DND-41 (cell line): ENCODE results near the gene PRSS3.
"Not testable (repeated sequence)": the region's sequence is repeated elsewhere in the genome, so short reads cannot be mapped to it uniquely, and the experiment has no call there.

ENCODE experiments used
- ATAC-seq: fragments of 200-7000 bp; cut with Tn5 transposase; 3 replicates; pipeline ENCODE4 v1.9.1; 2021; ENCODE audit warnings: low read depth; ENCODE audit not compliant: insufficient read depth
- DNase-seq: peaks from one replicate; pipeline ENCODE4 v3.0.0-alpha.2; 2020
- H2AFZ ChIP-seq: 2 replicates; pipeline ENCODE4 v1.6.0; 2012; ENCODE audit warnings: low read depth, low read length
- H3K27ac ChIP-seq: 2 replicates; pipeline ENCODE4 v1.5.1; 2012; ENCODE audit warnings: low read length, inconsistent platforms
- H3K27me3 ChIP-seq: fragments of 200-600 bp; sonication (generic); 2 replicates; pipeline ENCODE4 v1.6.0; 2012; ENCODE audit warnings: low read length, mild to moderate bottlenecking, inconsistent platforms; ENCODE audit not compliant: insufficient read depth, poor library complexity
- H3K36me3 ChIP-seq: 2 replicates; pipeline ENCODE4 v1.5.1; 2012; ENCODE audit warnings: low read length, inconsistent platforms; ENCODE audit not compliant: insufficient read depth
- H3K4me1 ChIP-seq: 2 replicates; pipeline ENCODE4 v1.5.1; 2012; ENCODE audit warnings: mild to moderate bottlenecking, low read length; ENCODE audit not compliant: insufficient read depth
- H3K4me2 ChIP-seq: 2 replicates; pipeline ENCODE4 v1.6.0; 2012; ENCODE audit warnings: mild to moderate bottlenecking, moderate library complexity, low read length, inconsistent platforms; ENCODE audit not compliant: insufficient read depth
- H3K4me3 ChIP-seq, 2 experiments: fragments of 200-600 bp in 1 of 2; shearing (Covaris generic) in 1 of 2; 2 replicates each; pipeline ENCODE4 v1.5.1; 2012 to 2016; ENCODE audit warnings: inconsistent platforms in 2 of 2, low read length in 2 of 2, mild to moderate bottlenecking in 2 of 2, low read depth in 1 of 2, moderate library complexity in 1 of 2
- H3K79me2 ChIP-seq: 2 replicates; pipeline ENCODE4 v1.6.0; 2012; ENCODE audit warnings: low read length, inconsistent platforms; ENCODE audit not compliant: insufficient read depth
- H3K9ac ChIP-seq: 2 replicates; pipeline ENCODE4 v1.6.0; 2012; ENCODE audit warnings: low read depth, mild to moderate bottlenecking, inconsistent platforms, low read length, moderate library complexity
- H3K9me3 ChIP-seq: 2 replicates; pipeline ENCODE4 v1.5.1; 2012; ENCODE audit warnings: low read length, moderate library complexity, mild to moderate bottlenecking, inconsistent platforms; ENCODE audit not compliant: insufficient read depth, severe bottlenecking
- H4K20me1 ChIP-seq: 2 replicates; pipeline ENCODE4 v1.6.0; 2012; ENCODE audit warnings: low read length; ENCODE audit not compliant: insufficient read depth
- CTCF ChIP-seq: IDR thresholded peaks from 2 replicates; pipeline ENCODE4 v1.5.1; 2012; ENCODE audit warnings: borderline replicate concordance, low read length, moderate library complexity, mild to moderate bottlenecking; ENCODE audit not compliant: poor library complexity, severe bottlenecking; ENCODE audit errors: extremely low read depth
- EZH2 ChIP-seq: IDR thresholded peaks from 3 replicates; pipeline ENCODE4 v1.6.1; 2012; ENCODE audit warnings: borderline replicate concordance, low read depth, mild to moderate bottlenecking, moderate library complexity, low read length, inconsistent platforms; ENCODE audit not compliant: severe bottlenecking

Gene PRSS3

GRCh38 chr9:33799928-33800704 is 4.8 kb downstream of the PRSS3 start:
- Histone ChIP-seq H3K27me3 (peaks cover 10% of the 10 kb centered on the region), H3K4me3 (no peak overlapping the region), H3K79me2 (no peaks in the 10 kb centered on the region), H2AFZ (no peak overlapping the region), H3K9me3 (no peaks in the 10 kb centered on the region), H3K9ac (no peak overlapping the region), H3K4me1 (no peaks in the 10 kb centered on the region), H3K27ac (no peak overlapping the region), H3K36me3 (no peaks in the 10 kb centered on the region), H3K4me2 (no peak overlapping the region), H4K20me1 (no peaks in the 10 kb centered on the region)
- no peak for DNase-seq
- TF ChIP-seq CTCF (no peak), EZH2 (no peak)
- ATAC-seq: no peak

GRCh38 chr9:33800886-33801285 is 5.5 kb downstream of the PRSS3 start:
- no peak overlapping the region for H2AFZ ChIP-seq
- no peak overlapping the region for H3K4me2 ChIP-seq
- no peak overlapping the region for H3K4me3 ChIP-seq
- TF ChIP-seq EZH2: no peak
- no peak for TF ChIP-seq CTCF
- H3K9ac ChIP-seq: no peak overlapping the region
- no peaks in the 10 kb centered on the region for H4K20me1 ChIP-seq
- DNase-seq: no peak
- H3K27me3 ChIP-seq: peaks cover 10% of the 10 kb centered on the region
- no peaks in the 10 kb centered on the region for H3K4me1 ChIP-seq
- H3K36me3 ChIP-seq: no peaks in the 10 kb centered on the region
- no peaks in the 10 kb centered on the region for H3K79me2 ChIP-seq
- H3K27ac ChIP-seq: no peak overlapping the region
- no peak for ATAC-seq
- no peaks in the 10 kb centered on the region for H3K9me3 ChIP-seq

- not testable (repeated sequence) for H3K9me3 ChIP-seq, H3K9ac ChIP-seq, DNase-seq, H3K4me2 ChIP-seq, H3K27ac ChIP-seq, H4K20me1 ChIP-seq, H3K79me2 ChIP-seq, H3K4me3 ChIP-seq, H3K4me1 ChIP-seq, ATAC-seq, H2AFZ ChIP-seq, H3K36me3 ChIP-seq, H3K27me3 ChIP-seq
These were observed 6.7 kb downstream of the PRSS3 start for GRCh38 chr9:33801943-33802500.

GRCh38 chr9:33804196-33804595 is 8.8 kb downstream of the PRSS3 start:
- not testable (repeated sequence) for H3K27me3 ChIP-seq, H3K4me3 ChIP-seq, H3K4me2 ChIP-seq, H3K9me3 ChIP-seq, H3K36me3 ChIP-seq, H4K20me1 ChIP-seq, H3K27ac ChIP-seq, DNase-seq, H2AFZ ChIP-seq, H3K79me2 ChIP-seq, H3K9ac ChIP-seq, H3K4me1 ChIP-seq, ATAC-seq

GRCh38 chr9:33807156-33807555 is 11.8 kb downstream of the PRSS3 start:
- DNase-seq, H3K79me2 ChIP-seq, H3K4me1 ChIP-seq, H3K27ac ChIP-seq, H3K27me3 ChIP-seq, H3K9ac ChIP-seq, H2AFZ ChIP-seq, H4K20me1 ChIP-seq, H3K36me3 ChIP-seq, H3K4me2 ChIP-seq, H3K9me3 ChIP-seq, ATAC-seq, H3K4me3 ChIP-seq: not testable (repeated sequence)

GRCh38 chr9:33808979-33809322 is 13.6 kb downstream of the PRSS3 start:
- H3K36me3 ChIP-seq, H3K4me3 ChIP-seq, DNase-seq, H3K79me2 ChIP-seq, H3K27ac ChIP-seq, H3K4me1 ChIP-seq, H4K20me1 ChIP-seq, H3K9me3 ChIP-seq, H3K9ac ChIP-seq, H3K27me3 ChIP-seq, H2AFZ ChIP-seq, ATAC-seq, H3K4me2 ChIP-seq: not testable (repeated sequence)
